Metanephros (tissue), 1 donor: Measurements from ENCODE around the gene FZD4. TPM values are rescaled to one million over a fixed set of nuclear protein-coding genes. Genes with fewer than 3 reads are reported as not detected.

ENCODE experiments used
- total RNA-seq: library from RNA; depleted of rRNA; stranded (reverse); fragments of >200 nt; gene quantifications from one replicate; pipeline ENCODE4 v1.2.3, GENCODE V29; 2014

The FZD4 gene
- 85.4 TPM for total RNA-seq

GRCh38 chr11:86955361-86956120 lies at the start of gene FZD4:
TSS of gene FZD4 (minus strand) at chr11:86955395. CDS start at chr11:86955085, 310 bp downstream.

Other genes with a start within 250 kb of the FZD4 start
- gene PRSS23, start 154.9 kb downstream of the FZD4 start, total RNA-seq = 105 TPM
- gene TMEM135, start 82.5 kb upstream of the FZD4 start, total RNA-seq = 62.8 TPM